OCI-LY3 (cell line): ENCODE measurements around the gene PLAC9.
"Not testable (repeated sequence)": the region's sequence is repeated elsewhere in the genome, so short reads cannot be mapped to it uniquely, and the experiment has no call there.

Source experiments
- H2AFZ ChIP-seq: fragments of 200-600, 300-600 bp; shearing (Covaris generic); 2 replicates; pipeline ENCODE4 v1.6.0; 2014; ENCODE audit warnings: antibody characterized with exemption, low read depth, low read length
- H3K27ac ChIP-seq: fragments of 200-600, 300-600 bp; sonication (generic); 2 replicates; pipeline ENCODE4 v1.5.1; 2014; ENCODE audit warnings: mild to moderate bottlenecking, low read length, moderate library complexity, mixed read lengths
- H3K27me3 ChIP-seq: fragments of 200-600, 300-600 bp; sonication (generic); 2 replicates; pipeline ENCODE4 v1.6.1; 2014; ENCODE audit warnings: low read depth, low read length, mixed read lengths
- H3K36me3 ChIP-seq: fragments of 200-600, 300-600 bp; sonication (generic); replicated peaks from 2 replicates; pipeline ENCODE3; 2014; ENCODE audit warnings: low read depth, low read length, mixed read lengths
- H3K4me1 ChIP-seq: fragments of 300-600, 200-600 bp; sonication (generic); 2 replicates; pipeline ENCODE4 v1.6.1; 2014; ENCODE audit warnings: low read length, mixed read lengths
- H3K4me2 ChIP-seq: fragments of 200-600, 300-600 bp; sonication (generic); 2 replicates; pipeline ENCODE4 v1.6.1; 2014; ENCODE audit warnings: low read length, mixed read lengths
- H3K4me3 ChIP-seq: fragments of 300-600, 200-600 bp; sonication (generic); 2 replicates; pipeline ENCODE4 v1.5.1; 2014; ENCODE audit warnings: antibody characterized with exemption, mild to moderate bottlenecking, low read length, moderate library complexity
- H3K79me2 ChIP-seq: fragments of 300-600, 200-600 bp; shearing (Covaris generic); 2 replicates; pipeline ENCODE4 v1.6.1; 2014; ENCODE audit warnings: mild to moderate bottlenecking, low read length, mixed read lengths
- H3K9ac ChIP-seq: fragments of 300-600, 200-600 bp; shearing (Covaris generic); 2 replicates; pipeline ENCODE4 v1.6.0; 2014; ENCODE audit warnings: mild to moderate bottlenecking, low read length, moderate library complexity
- H3K9me3 ChIP-seq: fragments of 200-600, 300-600 bp; shearing (Covaris generic); 2 replicates; pipeline ENCODE4 v1.6.1; 2014; ENCODE audit warnings: low read length, mixed read lengths; ENCODE audit not compliant: insufficient read depth
- H4K20me1 ChIP-seq: fragments of 200-600, 300-600 bp; sonication (generic); 2 replicates; pipeline ENCODE4 v1.6.1; 2016; ENCODE audit warnings: low read length, mixed read lengths; ENCODE audit not compliant: insufficient read depth
- CTCF ChIP-seq: fragments of 200-600, 300-600 bp; sonication (generic); IDR thresholded peaks from 2 replicates; pipeline ENCODE4 v1.5.1; 2014; ENCODE audit warnings: antibody characterized with exemption, low read length, low read depth
- EZH2phosphoT487 ChIP-seq: fragments of 200-600 bp; shearing (Covaris generic); IDR thresholded peaks from 2 replicates; pipeline ENCODE4 v1.6.1; 2018; ENCODE audit warnings: antibody characterized with exemption, mixed run types, low read depth

PLAC9 gene

GRCh38 chr10:80132299-80133139, at the start of gene PLAC9:
Gene PLAC9, plus strand, starts transcription at chr10:80132730. Its CDS starts 33 bp downstream, at chr10:80132763.
- Histone ChIP-seq H3K36me3 (no peaks in the 10 kb centered on the region), H3K4me2 (no peak within 1 kb of the TSS), H3K4me1 (no peaks in the 10 kb centered on the region), H3K27ac (no peak within 1 kb of the TSS), H3K4me3 (no peak within 1 kb of the TSS), H2AFZ (no peak within 1 kb of the TSS), H4K20me1 (no peaks in the 10 kb centered on the region), H3K27me3 (no peaks in the 10 kb centered on the region), H3K9me3 (no peaks in the 10 kb centered on the region), H3K79me2 (no peaks in the 10 kb centered on the region), H3K9ac (no peak within 1 kb of the TSS)
- TF ChIP-seq EZH2phosphoT487 (no peak), CTCF (no peak)

DNA sequence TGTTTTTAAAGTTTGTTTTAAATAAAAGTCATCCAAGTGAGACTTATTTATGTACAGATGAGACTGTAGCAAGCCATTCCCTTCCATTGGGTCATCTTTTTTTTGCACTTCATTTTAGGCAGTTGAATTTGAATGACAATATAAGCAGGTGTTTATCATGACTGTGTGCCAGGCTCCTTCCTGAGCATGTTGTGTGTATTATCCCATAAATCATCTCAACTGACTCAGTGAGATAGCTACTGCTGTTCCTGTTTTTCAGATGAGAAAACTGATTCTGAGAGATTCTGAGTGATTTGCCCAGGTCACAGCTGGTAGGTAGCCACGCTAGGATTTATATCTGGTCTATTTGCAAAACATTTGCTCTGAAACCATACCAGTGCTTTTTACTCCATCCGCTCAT, 42.4 kb upstream of the PLAC9 start:
- Histone ChIP-seq H3K4me1 (no peaks in the 10 kb centered on the region), H3K79me2 (no peaks in the 10 kb centered on the region), H4K20me1 (no peaks in the 10 kb centered on the region), H3K4me3 (no peak overlapping the region), H3K9ac (no peak overlapping the region), H3K4me2 (no peak overlapping the region), H3K9me3 (no peaks in the 10 kb centered on the region), H2AFZ (no peak overlapping the region), H3K36me3 (no peaks in the 10 kb centered on the region), H3K27ac (no peak overlapping the region), H3K27me3 (no peaks in the 10 kb centered on the region)
- TF ChIP-seq EZH2phosphoT487 (no peak), CTCF (no peak)

GRCh38 chr10:80094231-80094630, 38.3 kb upstream of the PLAC9 start:
- Histone ChIP-seq H3K4me1 (no peaks in the 10 kb centered on the region), H3K27me3 (no peaks in the 10 kb centered on the region), H3K36me3 (no peaks in the 10 kb centered on the region), H4K20me1 (no peaks in the 10 kb centered on the region), H3K79me2 (no peaks in the 10 kb centered on the region), H3K4me2 (no peak overlapping the region), H3K9ac (no peak overlapping the region), H2AFZ (no peak overlapping the region), H3K4me3 (no peak overlapping the region), H3K27ac (no peak overlapping the region), H3K9me3 (no peaks in the 10 kb centered on the region)
- TF ChIP-seq CTCF = no peak

DNA sequence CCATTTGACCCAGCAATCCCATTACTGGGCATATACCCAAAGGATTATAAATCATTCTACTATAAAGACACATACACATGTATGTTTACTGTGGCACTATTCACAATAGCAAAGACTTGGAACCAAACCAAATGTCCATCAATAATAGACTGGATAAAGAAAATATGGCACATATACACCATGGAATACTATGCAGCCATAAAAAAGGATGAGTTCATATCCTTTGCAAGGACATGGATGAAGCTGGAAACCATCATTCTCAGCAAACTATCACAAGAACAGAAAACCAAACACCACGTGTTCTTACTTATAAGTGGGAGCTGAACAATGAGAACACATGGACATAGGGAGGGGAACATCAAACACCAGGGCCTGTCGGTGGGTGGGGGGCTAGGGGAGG, 34.3 kb upstream of the PLAC9 start:
- H3K27me3 ChIP-seq, H3K79me2 ChIP-seq, H3K27ac ChIP-seq, H3K9ac ChIP-seq, H4K20me1 ChIP-seq, H3K4me1 ChIP-seq, H3K4me2 ChIP-seq, H2AFZ ChIP-seq, H3K4me3 ChIP-seq, H3K36me3 ChIP-seq, H3K9me3 ChIP-seq: not testable (repeated sequence)

- H2AFZ ChIP-seq, H3K27ac ChIP-seq, H3K79me2 ChIP-seq, H4K20me1 ChIP-seq, H3K4me3 ChIP-seq, H3K4me2 ChIP-seq, H3K9me3 ChIP-seq, H3K9ac ChIP-seq, H3K36me3 ChIP-seq, H3K4me1 ChIP-seq, H3K27me3 ChIP-seq: not testable (repeated sequence)
Observed at GRCh38 chr10:80099295-80099694, 33.2 kb upstream of the PLAC9 start.
